Liver (tissue), 3 donors: ENCODE results near the gene SIRPB1.

Source experiments
- RAD21 ChIP-seq, 2 donors: IDR thresholded peaks; 2 replicates each; pipeline ENCODE4 v1.6.1; 2016; ENCODE audit warnings: antibody characterized with exemption in 2 of 2, mild to moderate bottlenecking in 2 of 2
- YY1 ChIP-seq: IDR thresholded peaks from 2 replicates; pipeline ENCODE4 v1.6.1; 2016; ENCODE audit warnings: antibody characterized with exemption, mild to moderate bottlenecking
- TF ChIP-seq, protein P1 (sequence below): fragments of 150-350 bp; IDR thresholded peaks from 2 replicates; pipeline ENCODE4 v1.5.1; 2017; ENCODE audit warnings: improper control_type of control experiment, low read depth, low read length; ENCODE audit not compliant: missing input control
- donor health status: healthy.
- donor health status: healthy.

- no peak for TF ChIP-seq YY1
- TF ChIP-seq RAD21 (IDR thresholded peaks at IDR 0.05) = no peak
- TF ChIP-seq, protein P1, sequence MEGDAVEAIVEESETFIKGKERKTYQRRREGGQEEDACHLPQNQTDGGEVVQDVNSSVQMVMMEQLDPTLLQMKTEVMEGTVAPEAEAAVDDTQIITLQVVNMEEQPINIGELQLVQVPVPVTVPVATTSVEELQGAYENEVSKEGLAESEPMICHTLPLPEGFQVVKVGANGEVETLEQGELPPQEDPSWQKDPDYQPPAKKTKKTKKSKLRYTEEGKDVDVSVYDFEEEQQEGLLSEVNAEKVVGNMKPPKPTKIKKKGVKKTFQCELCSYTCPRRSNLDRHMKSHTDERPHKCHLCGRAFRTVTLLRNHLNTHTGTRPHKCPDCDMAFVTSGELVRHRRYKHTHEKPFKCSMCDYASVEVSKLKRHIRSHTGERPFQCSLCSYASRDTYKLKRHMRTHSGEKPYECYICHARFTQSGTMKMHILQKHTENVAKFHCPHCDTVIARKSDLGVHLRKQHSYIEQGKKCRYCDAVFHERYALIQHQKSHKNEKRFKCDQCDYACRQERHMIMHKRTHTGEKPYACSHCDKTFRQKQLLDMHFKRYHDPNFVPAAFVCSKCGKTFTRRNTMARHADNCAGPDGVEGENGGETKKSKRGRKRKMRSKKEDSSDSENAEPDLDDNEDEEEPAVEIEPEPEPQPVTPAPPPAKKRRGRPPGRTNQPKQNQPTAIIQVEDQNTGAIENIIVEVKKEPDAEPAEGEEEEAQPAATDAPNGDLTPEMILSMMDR = no peak
These were observed 45.1 kb upstream of the SIRPB1 start for GRCh38 chr20:1664911-1665310.
